GM04503 (cell line): Measurements from ENCODE around the gene CLIP4.

ENCODE experiments used
- DNase-seq: peaks from one replicate; pipeline ENCODE4 v3.0.0-alpha.2; 2012; ENCODE audit warnings: low read depth

The CLIP4 gene

DNA sequence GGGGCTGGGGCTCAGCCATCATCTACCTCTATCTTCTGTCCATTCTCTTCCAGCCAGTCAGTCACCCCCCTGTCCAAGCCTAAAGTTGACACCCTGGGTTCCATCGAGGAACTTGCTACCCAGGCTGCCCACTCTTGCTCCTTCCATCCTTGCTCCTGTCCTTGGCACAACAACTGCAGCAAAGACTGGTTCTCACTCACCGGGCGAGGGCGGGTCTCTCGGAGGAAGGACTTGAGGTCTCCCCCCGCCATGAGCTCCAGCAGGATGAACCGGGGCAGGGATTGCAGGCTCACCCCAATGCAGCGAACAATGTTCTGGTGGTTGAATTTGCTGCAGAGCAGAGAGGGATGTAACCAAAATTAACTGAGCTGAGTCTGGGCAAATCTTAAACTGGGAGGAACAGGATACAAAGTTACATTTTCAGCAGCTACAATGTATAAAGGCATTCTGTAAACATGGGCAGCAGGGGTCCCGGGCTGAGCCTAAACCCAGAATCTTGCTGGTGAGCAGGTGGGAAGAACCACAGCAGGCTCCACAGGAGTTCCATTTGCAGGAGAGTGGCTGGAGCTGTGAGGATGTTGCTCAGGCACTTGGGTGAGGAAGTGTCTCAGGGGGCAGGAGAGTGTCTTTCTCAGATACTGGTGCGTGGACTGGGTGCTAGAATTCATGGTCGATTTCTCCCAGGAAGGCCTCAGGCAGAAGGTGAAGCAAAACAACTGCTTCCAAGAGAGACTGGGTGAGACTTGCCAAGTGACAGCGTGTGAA lies 105.5 kb downstream of the CLIP4 start:
- no peak for DNase-seq

- DNase-seq, result no peak
Observed at GRCh38 chr2:29222381-29223179, 107.4 kb downstream of the CLIP4 start.

DNA sequence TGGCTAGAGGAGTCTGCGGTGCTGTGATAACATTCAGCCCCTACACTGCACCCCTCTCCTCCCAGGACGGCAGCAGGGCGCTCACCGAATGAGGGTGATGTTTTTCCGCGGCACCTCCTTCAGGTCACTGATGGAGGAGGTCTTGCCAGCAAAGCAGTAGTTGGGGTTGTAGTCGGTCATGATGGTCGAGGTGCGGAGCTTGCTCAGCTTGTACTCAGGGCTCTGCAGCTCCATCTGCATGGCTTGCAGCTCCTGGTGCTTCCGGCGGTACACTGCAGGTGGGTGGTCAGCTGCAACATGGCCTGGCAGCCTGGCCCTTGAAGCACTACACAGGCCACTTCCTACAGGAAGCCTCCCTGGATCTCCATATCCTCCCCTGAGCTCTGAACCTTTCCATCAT lies 108.0 kb downstream of the CLIP4 start:
- DNase-seq, result no peak

DNA sequence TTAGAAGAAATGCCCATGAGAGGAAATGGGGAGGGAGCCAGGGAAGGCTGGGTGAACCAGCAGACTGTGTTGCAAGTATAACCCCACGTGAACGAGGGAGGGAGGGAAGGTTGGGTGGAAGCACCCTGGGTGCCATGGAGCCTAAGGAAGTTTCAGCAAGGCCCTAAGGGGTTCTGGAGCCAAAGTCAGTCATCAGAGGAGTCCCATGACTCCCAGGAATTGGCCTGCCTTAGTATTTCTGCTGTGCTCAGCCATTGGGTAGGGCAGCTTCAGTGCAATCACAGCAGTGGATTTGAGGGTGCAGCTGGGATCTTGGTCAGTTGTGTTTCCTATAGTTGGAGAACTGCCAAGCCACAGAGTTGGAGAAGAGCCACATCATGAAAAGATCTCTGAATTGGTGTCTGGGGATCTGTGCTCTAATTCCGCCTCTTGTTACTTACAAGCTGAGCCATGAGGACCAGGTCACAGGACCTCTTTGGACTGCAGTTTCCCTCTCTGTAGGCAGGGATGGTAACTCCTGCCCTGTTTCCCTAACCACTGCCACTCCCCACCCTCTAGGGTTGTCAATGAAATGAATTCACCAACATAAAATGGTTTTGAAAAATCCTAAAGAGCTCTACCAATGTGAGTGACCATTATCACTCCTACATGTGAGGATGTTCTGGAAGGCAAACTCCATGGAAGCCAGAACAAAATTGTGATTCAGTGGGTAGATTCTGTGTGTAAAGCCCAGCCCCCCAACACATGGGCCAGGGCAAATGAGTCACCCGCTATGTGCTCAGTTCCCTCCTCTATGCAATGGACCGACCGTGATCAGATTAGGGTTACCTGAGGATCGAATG lies 108.9 kb downstream of the CLIP4 start:
- DNase-seq, result no peak

DNA sequence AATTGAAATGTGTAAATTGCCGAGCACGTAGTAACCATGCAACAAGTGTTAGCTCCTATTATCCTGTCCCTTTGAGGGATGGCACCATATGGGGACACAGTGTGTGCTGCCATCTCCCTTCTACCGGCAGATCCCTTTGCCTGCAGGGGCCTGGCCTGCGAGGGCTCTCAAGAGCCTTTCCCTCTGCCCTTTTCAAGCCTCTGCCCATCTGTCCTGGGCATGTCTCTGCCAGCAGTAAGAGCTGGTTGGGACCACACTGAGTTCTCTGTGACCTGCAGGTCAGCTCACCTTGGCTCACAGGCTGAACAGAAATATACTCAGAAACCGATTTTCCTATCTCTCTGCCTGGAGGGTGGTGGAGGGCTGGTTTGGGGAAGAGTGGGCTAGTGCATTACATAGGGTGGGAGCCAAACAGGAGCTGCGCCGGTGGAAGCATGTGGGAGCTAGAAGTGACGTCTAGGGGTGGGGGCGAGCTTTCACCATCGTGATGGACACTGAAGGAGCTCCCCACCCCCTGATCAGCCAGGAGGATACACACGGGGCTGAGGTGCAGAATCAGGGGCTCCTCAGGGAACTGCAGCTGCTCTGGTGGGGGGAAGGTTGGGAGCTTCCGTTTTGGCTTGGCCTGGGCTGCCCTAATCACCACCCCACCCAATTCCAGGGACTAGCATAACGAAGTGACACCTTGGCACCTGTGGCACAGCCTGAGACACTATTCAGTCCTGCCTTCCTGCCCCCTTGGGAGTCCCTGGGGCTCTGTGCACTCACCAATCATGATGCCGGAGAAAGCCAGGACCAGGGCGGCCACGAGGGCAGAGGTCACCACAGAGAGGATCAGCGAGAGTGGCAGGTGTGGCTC lies 109.7 kb downstream of the CLIP4 start:
- no peak for DNase-seq

- no peak for DNase-seq
Observed at GRCh38 chr2:29225814-29226213, 110.6 kb downstream of the CLIP4 start.

DNA sequence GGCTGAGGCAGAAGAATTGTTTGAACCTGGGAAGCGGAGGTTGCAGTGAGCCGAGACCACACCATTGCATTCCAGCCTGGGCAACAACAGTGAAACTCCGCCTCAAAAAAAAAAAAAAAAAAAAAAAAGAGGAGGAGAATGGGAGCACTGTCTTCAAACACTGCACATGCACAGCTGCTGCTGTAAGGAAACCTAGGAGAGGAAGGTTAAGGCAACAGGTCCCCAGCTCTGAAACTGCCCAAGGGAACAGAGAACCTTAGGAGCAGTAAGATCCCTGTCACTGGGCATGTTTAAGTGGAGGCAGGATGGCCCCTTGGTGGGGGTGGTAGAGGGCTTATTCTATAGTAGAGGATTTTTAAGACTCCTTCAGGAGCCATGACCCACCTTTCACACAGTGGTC lies 111.2 kb downstream of the CLIP4 start:
- DNase-seq, result no peak

GRCh38 chr2:29226808-29227207 lies 111.6 kb downstream of the CLIP4 start:
- no peak for DNase-seq

DNA sequence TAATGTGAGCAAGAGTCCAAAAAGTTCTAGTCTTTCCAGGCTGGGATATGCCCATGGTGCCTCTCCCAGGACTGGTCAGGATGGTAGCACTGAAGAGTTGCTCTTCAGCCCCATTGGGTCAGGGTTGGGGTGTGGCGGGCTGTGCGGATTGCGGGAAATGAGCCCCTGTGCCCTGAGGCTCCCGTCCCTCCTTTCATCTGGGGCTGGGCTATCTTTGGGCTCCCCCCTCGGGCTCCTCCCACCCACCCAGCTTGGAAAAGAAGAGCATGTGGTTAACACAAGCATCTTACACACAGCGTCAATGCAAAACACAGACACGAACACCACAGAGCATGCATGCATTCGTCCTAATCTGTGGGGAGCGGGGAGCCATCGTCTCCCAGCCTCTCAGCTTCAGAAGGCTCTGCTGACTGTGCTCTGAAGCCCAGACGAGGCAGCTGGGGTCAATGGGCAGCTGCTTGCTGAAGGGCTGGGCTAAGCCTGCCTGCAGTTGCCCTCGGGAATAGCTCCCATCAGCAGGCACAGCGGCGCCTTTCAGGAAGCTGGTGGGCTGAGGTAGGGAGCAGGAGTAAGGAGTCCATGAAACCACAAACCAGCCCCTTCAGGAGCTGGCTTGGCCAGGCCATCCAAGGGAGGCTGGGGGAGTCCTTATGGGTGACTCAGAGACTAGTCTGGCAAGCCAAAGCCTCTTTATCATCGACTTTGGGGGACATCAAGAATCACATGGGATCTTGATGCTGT lies 112.9 kb downstream of the CLIP4 start:
- DNase-seq, result no peak

- no peak for DNase-seq
Observed at GRCh38 chr2:29228947-29229346, 113.7 kb downstream of the CLIP4 start.

DNA sequence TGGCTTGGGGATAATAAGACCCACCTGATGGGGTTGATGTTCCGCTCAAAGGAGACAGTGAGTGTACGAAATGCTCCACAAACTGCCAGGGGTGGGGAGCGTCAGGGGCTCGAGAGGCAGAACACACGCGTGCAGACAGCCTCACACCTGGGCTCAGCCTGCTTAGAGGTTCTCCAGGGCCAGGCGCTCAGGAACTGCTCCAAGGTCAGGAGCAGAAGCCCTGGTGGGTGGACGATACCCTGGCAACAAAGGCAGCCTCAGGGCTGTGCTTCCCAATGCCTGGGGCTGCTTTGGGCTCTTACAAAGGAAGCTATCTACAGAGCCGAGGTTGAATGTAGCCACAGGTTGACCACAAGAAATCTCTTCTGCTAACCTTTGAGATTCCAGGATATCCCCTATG lies 114.4 kb downstream of the CLIP4 start:
- no peak for DNase-seq

DNA sequence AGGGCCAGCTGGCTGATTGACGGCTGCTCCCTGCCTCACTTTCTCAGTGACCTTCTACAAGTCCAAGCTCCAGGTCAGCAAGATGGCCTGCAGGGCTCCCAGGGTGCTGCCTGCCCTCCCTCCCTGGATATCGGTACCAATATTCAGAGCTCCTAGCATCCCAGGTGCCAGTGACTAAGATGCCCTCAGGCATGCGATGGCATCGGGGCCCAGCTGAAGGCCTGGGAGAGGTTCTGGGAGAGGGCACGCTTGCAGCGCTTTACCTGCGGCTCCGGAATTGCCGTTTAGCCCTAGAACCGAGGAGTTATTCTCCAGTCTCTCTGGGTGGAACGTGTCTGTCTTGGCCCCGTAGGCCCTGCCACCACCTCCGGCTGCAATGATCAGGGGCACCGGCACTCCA lies 116.8 kb downstream of the CLIP4 start:
- DNase-seq, result no peak

- DNase-seq, result no peak
Observed at GRCh38 chr2:29233428-29233827, 118.2 kb downstream of the CLIP4 start.

DNA sequence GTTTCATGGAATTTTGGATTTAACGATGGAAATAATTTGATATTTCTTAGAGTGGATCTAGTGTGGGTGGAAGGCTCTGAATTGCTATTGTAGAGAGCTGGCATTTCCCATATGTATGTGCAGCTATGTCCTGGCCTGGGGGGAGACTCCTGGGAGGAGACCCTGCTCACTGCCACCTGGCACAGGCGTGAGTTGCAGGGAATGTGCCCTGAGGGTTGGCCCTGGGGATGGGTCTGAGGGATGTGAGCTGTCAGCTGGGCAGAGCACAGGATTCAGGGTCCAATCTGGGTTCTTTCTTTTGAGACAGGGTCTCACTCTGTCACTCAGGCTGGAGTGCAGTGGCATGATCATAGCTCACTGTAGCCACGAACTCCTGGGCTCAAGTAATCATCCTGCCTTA lies 120.2 kb downstream of the CLIP4 start:
- no peak for DNase-seq

DNA sequence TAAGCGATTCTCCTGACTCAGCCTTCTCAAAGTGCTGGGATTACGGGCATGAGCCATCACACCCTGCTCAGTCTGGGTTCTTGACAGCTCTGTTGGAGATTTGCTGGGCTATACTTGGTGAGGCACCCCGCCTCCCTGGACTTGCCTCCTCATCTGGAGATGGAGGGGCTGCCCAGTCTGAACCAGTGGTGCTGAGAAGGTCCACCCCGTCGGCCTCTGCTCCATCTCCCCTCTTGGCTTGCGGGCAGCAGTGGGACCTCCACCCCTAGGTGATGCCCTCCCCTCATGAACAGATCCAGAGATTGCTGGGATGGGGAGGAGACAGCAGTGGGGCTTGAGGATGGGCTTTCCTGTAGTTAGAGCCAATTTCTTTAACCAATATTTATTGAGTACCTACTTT lies 120.9 kb downstream of the CLIP4 start:
- DNase-seq, result no peak

DNA sequence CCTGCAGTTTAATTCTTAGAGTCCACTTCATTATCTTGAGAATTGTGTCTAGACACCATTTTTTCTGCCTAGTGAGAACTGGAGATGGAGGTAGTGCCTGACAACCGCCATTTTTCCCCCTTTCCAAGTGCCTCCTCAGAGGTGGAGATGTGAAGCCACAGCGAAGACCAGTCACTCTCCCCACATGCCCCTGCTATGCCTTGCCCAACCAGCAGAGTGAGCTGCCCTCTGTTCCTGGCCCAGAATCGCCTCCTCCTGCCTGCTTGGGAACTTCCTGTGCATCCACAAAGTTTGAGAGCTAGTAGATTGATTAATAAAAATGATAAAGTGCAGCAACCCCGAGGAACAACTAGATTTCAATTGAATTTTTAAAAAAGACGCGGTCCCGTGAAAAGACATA lies 123.3 kb downstream of the CLIP4 start:
- DNase-seq, result no peak
